HepG2 (cell line): Measurements from ENCODE around the gene C20orf204. TPM values are rescaled to one million over a fixed set of nuclear protein-coding genes. Genes with fewer than 3 reads are reported as not detected.

Experiments
- EP300 ChIP-seq, 3 experiments: sonication (generic) in 1 of 3; formaldehyde crosslinking in 1 of 3; IDR thresholded peaks; 2 replicates each; pipeline versions ENCODE4 v1.5.1 to v1.6.1; 2011 to 2020; ENCODE audit warnings: low read depth in 2 of 3, low read length in 2 of 3, borderline replicate concordance in 1 of 3, improper control_type of control experiment in 1 of 3, mild to moderate bottlenecking in 1 of 3, missing genetic modification reagents in 1 of 3, moderate library complexity in 1 of 3
- ESRRA ChIP-seq: sonication (generic); formaldehyde crosslinking; IDR thresholded peaks from 2 replicates; pipeline ENCODE4 v1.5.1; 2020; ENCODE audit warnings: mild to moderate bottlenecking, low read depth, missing genetic modification reagents
- HOXD1 ChIP-seq: sonication (generic); formaldehyde crosslinking; IDR thresholded peaks from 2 replicates; pipeline ENCODE4 v1.5.0; 2020; ENCODE audit warnings: missing genetic modification reagents
- NAIF1 ChIP-seq: sonication (generic); formaldehyde crosslinking; IDR thresholded peaks from 2 replicates; pipeline ENCODE4 v1.5.0; 2020; ENCODE audit warnings: mild to moderate bottlenecking, missing genetic modification reagents, borderline replicate concordance
- PAF1 ChIP-seq: IDR thresholded peaks from 2 replicates; pipeline ENCODE4 v1.6.1; 2016; ENCODE audit warnings: missing genetic modification reagents, missing compliant biosample characterization
- POGZ ChIP-seq: sonication (generic); formaldehyde crosslinking; IDR thresholded peaks from 2 replicates; pipeline ENCODE4 v1.4.0; 2020; ENCODE audit warnings: mild to moderate bottlenecking, missing genetic modification reagents
- RBM39 ChIP-seq: fragments of 200-400 bp; formaldehyde crosslinking; IDR thresholded peaks from one replicate; pipeline ENCODE4 v1.6.1; 2018; ENCODE audit warnings: antibody characterized with exemption, mild to moderate bottlenecking, low read depth, low read length; ENCODE audit not compliant: poor library complexity, severe bottlenecking
- RFX3 ChIP-seq: IDR thresholded peaks from 2 replicates; pipeline ENCODE4 v1.6.1; 2016; ENCODE audit warnings: missing biosample characterization, missing genetic modification reagents
- RORA ChIP-seq: sonication (generic); formaldehyde crosslinking; IDR thresholded peaks from 2 replicates; pipeline ENCODE4 v1.5.0; 2020; ENCODE audit warnings: mild to moderate bottlenecking, missing genetic modification reagents, moderate library complexity
- SATB2 ChIP-seq: sonication (generic); formaldehyde crosslinking; IDR thresholded peaks from 2 replicates; pipeline ENCODE4 v1.5.0; 2020; ENCODE audit warnings: missing genetic modification reagents
- TBX3 ChIP-seq: fragments of 450-650 bp; IDR thresholded peaks from 2 replicates; pipeline ENCODE4 v1.6.1; 2017; ENCODE audit warnings: antibody characterized with exemption, mild to moderate bottlenecking, inconsistent platforms, borderline replicate concordance
- TCF7 ChIP-seq: sonication (generic); IDR thresholded peaks from 2 replicates; pipeline ENCODE4 v1.6.1; 2016; ENCODE audit warnings: antibody characterized with exemption, low read depth
- ZBTB7B ChIP-seq: sonication (generic); formaldehyde crosslinking; IDR thresholded peaks from 2 replicates; pipeline ENCODE4 v1.4.0; 2020; ENCODE audit warnings: missing genetic modification reagents
- ZNF33A ChIP-seq: sonication (generic); formaldehyde crosslinking; IDR thresholded peaks from 2 replicates; pipeline ENCODE4 v1.5.1; 2020; ENCODE audit warnings: missing genetic modification reagents, mild to moderate bottlenecking, moderate library complexity, borderline replicate concordance
- ZNF354B ChIP-seq: sonication (generic); formaldehyde crosslinking; IDR thresholded peaks from 2 replicates; pipeline ENCODE4 v1.8.0; 2022; ENCODE audit warnings: mild to moderate bottlenecking, missing genetic modification reagents
- ZNF878 ChIP-seq: sonication (generic); formaldehyde crosslinking; IDR thresholded peaks from 2 replicates; pipeline ENCODE4 v1.8.1; 2023; ENCODE audit warnings: mild to moderate bottlenecking, missing genetic modification reagents, moderate library complexity
- polyA plus RNA-seq, 8 experiments: library from polyadenylated mRNA; depleted of rRNA in 3 of 8; stranded (reverse) in 7 of 8; unstranded in 1 of 8; fragments of >200 nt; fragmentation: Illumina TruSeq in 4 of 8; extraction: Trizol in 4 of 8; gene quantifications; 2 replicates each; pipeline versions ENCODE4 v1.2.1 to v1.2.3, GENCODE V29; 2011 to 2016; ENCODE audit warnings: low read depth in 4 of 8, missing spikeins in 1 of 8, mixed read lengths in 1 of 8; ENCODE audit not compliant: insufficient read depth in 1 of 8
- total RNA-seq, 5 experiments: library from RNA; depleted of rRNA; stranded (reverse); fragments of >200 nt; fragmentation: Illumina TruSeq; extraction: Trizol; gene quantifications; 2 replicates each; pipeline ENCODE4 v1.2.3, GENCODE V29; 2016; ENCODE audit warnings: low read depth in 1 of 5
- TF ChIP-seq, protein P1 (sequence below): sonication (generic); formaldehyde crosslinking; IDR thresholded peaks from 2 replicates; pipeline ENCODE4 v1.5.1; 2020; ENCODE audit warnings: mild to moderate bottlenecking, moderate library complexity, missing genetic modification reagents
- TF ChIP-seq, protein P2 (sequence below): IDR thresholded peaks from 2 replicates; pipeline ENCODE4 v1.6.1; 2016; ENCODE audit warnings: low read depth, control low read depth
- TF ChIP-seq, protein P3 (sequence below): sonication (generic); formaldehyde crosslinking; IDR thresholded peaks from 2 replicates; pipeline ENCODE4 v1.4.0; 2020; ENCODE audit warnings: mild to moderate bottlenecking, missing genetic modification reagents
- TF ChIP-seq, protein P4 (sequence below): IDR thresholded peaks from 2 replicates; pipeline ENCODE4 v1.6.1; 2016; ENCODE audit warnings: control low read depth
- TF ChIP-seq, protein P5 (sequence below), 2 experiments: sonication (generic) in 1 of 2; formaldehyde crosslinking in 1 of 2; IDR thresholded peaks; 2 replicates each; pipeline versions ENCODE4 v1.5.1 to v1.6.1; 2011 to 2020; ENCODE audit warnings: borderline replicate concordance in 1 of 2, low read depth in 1 of 2, low read length in 1 of 2, mild to moderate bottlenecking in 1 of 2, missing genetic modification reagents in 1 of 2, moderate library complexity in 1 of 2
- TF ChIP-seq, protein P6 (sequence below): sonication (generic); formaldehyde crosslinking; IDR thresholded peaks from 2 replicates; pipeline ENCODE4 v1.8.1; 2023; ENCODE audit warnings: mild to moderate bottlenecking, moderate library complexity, missing genetic modification reagents

The C20orf204 gene
- total and polyA plus RNA-seq, 2 of the 13 experiments (the other 11 are each of a cell fraction or from before 2014, with no cell fraction given): 22.1 to 80.0 TPM

DNA sequence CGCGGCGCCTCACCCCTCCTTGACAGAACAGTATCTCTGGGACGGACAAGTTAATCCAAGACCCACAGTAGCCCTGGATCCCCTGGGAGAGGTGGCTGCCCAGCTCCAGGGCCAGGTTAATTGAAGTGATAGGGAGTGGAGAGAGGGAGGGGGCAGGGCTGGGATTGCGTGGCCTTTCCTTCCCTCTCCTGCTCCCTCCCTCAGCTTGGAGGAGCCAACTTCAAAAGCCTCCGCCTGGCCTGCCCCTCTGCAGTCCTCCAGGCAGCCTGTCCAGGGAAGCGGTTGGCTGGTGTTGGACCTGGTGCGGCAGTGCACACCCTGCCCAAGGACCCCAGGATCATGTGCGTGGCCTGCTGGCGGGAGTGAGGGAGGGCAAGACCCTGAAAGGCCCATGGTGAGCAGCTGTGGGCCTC lies at the start of gene C20orf204 (continued):
- TF ChIP-seq, protein P1, sequence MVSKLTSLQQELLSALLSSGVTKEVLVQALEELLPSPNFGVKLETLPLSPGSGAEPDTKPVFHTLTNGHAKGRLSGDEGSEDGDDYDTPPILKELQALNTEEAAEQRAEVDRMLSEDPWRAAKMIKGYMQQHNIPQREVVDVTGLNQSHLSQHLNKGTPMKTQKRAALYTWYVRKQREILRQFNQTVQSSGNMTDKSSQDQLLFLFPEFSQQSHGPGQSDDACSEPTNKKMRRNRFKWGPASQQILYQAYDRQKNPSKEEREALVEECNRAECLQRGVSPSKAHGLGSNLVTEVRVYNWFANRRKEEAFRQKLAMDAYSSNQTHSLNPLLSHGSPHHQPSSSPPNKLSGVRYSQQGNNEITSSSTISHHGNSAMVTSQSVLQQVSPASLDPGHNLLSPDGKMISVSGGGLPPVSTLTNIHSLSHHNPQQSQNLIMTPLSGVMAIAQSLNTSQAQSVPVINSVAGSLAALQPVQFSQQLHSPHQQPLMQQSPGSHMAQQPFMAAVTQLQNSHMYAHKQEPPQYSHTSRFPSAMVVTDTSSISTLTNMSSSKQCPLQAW (CRISPR knock-in tag): peak; percentile 81
- TF ChIP-seq ZNF878 (CRISPR knock-in tag): no peak
- peak; percentile 48; the same call in 1 of the 2 replicates for TF ChIP-seq HOXD1 (CRISPR knock-in tag)
- no peak for TF ChIP-seq ZNF33A (CRISPR knock-in tag)
- TF ChIP-seq ZNF354B (CRISPR knock-in tag): no peak
- TF ChIP-seq PAF1: peak; percentile 74; the same call in 1 of the 2 replicates
- peak; percentile 85 for TF ChIP-seq RBM39
- TF ChIP-seq SATB2 (CRISPR knock-in tag): no peak
- TF ChIP-seq RFX3: no peak
- TF ChIP-seq POGZ (CRISPR knock-in tag): no peak
- TF ChIP-seq, protein P2, sequence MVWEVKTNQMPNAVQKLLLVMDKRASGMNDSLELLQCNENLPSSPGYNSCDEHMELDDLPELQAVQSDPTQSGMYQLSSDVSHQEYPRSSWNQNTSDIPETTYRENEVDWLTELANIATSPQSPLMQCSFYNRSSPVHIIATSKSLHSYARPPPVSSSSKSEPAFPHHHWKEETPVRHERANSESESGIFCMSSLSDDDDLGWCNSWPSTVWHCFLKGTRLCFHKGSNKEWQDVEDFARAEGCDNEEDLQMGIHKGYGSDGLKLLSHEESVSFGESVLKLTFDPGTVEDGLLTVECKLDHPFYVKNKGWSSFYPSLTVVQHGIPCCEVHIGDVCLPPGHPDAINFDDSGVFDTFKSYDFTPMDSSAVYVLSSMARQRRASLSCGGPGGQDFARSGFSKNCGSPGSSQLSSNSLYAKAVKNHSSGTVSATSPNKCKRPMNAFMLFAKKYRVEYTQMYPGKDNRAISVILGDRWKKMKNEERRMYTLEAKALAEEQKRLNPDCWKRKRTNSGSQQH: 0 out of 2 replicates have a peak, but pooled peaks have one; percentile 10
- TF ChIP-seq RORA (CRISPR knock-in tag): no peak
- TF ChIP-seq, protein P3, sequence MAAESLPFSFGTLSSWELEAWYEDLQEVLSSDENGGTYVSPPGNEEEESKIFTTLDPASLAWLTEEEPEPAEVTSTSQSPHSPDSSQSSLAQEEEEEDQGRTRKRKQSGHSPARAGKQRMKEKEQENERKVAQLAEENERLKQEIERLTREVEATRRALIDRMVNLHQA (CRISPR knock-in tag): no peak
- TF ChIP-seq EP300 (IDR thresholded peaks at IDR 0.05; ENCODE audit: low read depth in 2 of 2, low read length in 2 of 2): peak; percentile 15 to 48; a peak in 1 of 4 replicates
- peak; percentile 74 for TF ChIP-seq EP300 (CRISPR knock-in tag; IDR thresholded peaks at IDR 0.05; ENCODE audit: borderline replicate concordance)
- peak; percentile 45; the same call in 1 of the 2 replicates for TF ChIP-seq ESRRA (CRISPR knock-in tag)
- no peak for TF ChIP-seq NAIF1
- peak; percentile 94 for TF ChIP-seq TCF7
- TF ChIP-seq, protein P4, sequence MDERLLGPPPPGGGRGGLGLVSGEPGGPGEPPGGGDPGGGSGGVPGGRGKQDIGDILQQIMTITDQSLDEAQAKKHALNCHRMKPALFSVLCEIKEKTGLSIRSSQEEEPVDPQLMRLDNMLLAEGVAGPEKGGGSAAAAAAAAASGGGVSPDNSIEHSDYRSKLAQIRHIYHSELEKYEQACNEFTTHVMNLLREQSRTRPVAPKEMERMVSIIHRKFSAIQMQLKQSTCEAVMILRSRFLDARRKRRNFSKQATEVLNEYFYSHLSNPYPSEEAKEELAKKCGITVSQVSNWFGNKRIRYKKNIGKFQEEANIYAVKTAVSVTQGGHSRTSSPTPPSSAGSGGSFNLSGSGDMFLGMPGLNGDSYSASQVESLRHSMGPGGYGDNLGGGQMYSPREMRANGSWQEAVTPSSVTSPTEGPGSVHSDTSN: no peak; the same call in 1 of the 2 replicates
- TF ChIP-seq ZBTB7B (CRISPR knock-in tag): peak; percentile 74
- TF ChIP-seq, protein P5, sequence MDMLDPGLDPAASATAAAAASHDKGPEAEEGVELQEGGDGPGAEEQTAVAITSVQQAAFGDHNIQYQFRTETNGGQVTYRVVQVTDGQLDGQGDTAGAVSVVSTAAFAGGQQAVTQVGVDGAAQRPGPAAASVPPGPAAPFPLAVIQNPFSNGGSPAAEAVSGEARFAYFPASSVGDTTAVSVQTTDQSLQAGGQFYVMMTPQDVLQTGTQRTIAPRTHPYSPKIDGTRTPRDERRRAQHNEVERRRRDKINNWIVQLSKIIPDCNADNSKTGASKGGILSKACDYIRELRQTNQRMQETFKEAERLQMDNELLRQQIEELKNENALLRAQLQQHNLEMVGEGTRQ (IDR thresholded peaks at IDR 0.05; ENCODE audit: low read depth, low read length): no peak
- TF ChIP-seq, protein P5 (CRISPR knock-in tag; IDR thresholded peaks at IDR 0.05; ENCODE audit: borderline replicate concordance): no peak
- TF ChIP-seq, protein P6, sequence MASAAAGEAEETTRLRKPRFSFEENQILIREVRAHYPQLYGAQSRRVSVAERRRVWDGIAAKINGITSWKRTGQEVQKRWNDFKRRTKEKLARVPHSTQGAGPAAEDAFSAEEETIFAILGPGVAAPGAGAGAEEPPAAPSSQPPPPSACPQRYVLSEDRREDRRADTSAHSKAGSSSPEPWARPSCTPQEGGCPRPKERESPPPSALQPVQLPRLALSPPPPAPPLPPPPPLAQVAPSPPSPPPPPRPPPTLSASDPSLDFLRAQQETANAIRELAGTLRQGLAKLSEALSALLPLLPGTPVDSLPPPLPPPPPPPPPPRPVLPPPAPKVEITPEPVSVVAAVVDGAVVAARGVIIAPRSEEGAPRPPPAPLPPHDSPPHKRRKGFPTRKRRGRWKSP (CRISPR knock-in tag): no peak; the same call in 1 of the 2 replicates
- TF ChIP-seq TBX3: no peak
